ENCODE data around the gene CLIP4. TPM values are rescaled to one million over a fixed set of nuclear protein-coding genes. Genes with fewer than 3 reads are reported as not detected.

The CLIP4 gene
- total RNA-seq, 3 donors from 2014 or later (not counting 1 experiment from before 2014, with no cell fraction given) = 56.8 to 88.0 (median 72.6) TPM

- Histone ChIP-seq H3K4me1 (ENCODE audit: control insufficient read depth, insufficient read depth, low read length) (no peaks in the 10 kb centered on the region), H3K27me3 (ENCODE audit: control insufficient read depth, insufficient read depth, low read length) (no peaks in the 10 kb centered on the region), H3K27ac (ENCODE audit: low read length) (no peak overlapping the region), H3K9me3 (ENCODE audit: control insufficient read depth, insufficient read depth, low read length) (no peaks in the 10 kb centered on the region), H3K4me3 (ENCODE audit: low read length) (no peak overlapping the region), H3K36me3 (ENCODE audit: control insufficient read depth, insufficient read depth, low read length) (peaks cover 63% of the 10 kb centered on the region)
- WGBS (ENCODE audit: insufficient coverage) = 100% methylated on average over 5 of the region's 5 CpGs
- intact Hi-C loops (cut with micrococcal nuclease) = no loop called here
- no peak overlapping the region for H3K27ac Mint-ChIP-seq
- peaks cover 25% of the 10 kb centered on the region for H3K36me3 Mint-ChIP-seq
- TF ChIP-seq, protein P1, sequence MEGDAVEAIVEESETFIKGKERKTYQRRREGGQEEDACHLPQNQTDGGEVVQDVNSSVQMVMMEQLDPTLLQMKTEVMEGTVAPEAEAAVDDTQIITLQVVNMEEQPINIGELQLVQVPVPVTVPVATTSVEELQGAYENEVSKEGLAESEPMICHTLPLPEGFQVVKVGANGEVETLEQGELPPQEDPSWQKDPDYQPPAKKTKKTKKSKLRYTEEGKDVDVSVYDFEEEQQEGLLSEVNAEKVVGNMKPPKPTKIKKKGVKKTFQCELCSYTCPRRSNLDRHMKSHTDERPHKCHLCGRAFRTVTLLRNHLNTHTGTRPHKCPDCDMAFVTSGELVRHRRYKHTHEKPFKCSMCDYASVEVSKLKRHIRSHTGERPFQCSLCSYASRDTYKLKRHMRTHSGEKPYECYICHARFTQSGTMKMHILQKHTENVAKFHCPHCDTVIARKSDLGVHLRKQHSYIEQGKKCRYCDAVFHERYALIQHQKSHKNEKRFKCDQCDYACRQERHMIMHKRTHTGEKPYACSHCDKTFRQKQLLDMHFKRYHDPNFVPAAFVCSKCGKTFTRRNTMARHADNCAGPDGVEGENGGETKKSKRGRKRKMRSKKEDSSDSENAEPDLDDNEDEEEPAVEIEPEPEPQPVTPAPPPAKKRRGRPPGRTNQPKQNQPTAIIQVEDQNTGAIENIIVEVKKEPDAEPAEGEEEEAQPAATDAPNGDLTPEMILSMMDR (IDR thresholded peaks at IDR 0.05) = no peak
- H3K4me1 Mint-ChIP-seq = peaks cover 2 to 12% of the 10 kb centered on the region in 2 donors
- no peak overlapping the region for H3K4me3 Mint-ChIP-seq
- DNase-seq (no peak), ATAC-seq (no peak)
- no peaks in the 10 kb centered on the region for H3K9me3 Mint-ChIP-seq
- H3K27me3 Mint-ChIP-seq (ENCODE audit: low read depth in 2 of 2) = no peaks in the 10 kb centered on the region
These were observed 45.0 kb downstream of the CLIP4 start for GRCh38 chr2:29160184-29160583.

- DNase-seq = no peak
- no peak overlapping the region for H3K4me3 ChIP-seq (ENCODE audit: low read length)
- ATAC-seq = no peak
- Mint-ChIP-seq H3K27me3 (ENCODE audit: low read depth in 2 of 2) (no peaks in the 10 kb centered on the region), H3K4me3 (no peak overlapping the region), H3K36me3 (peaks cover 29% of the 10 kb centered on the region), H3K9me3 (no peaks in the 10 kb centered on the region), H3K27ac (no peak overlapping the region), H3K4me1 (peaks cover 0 to 5% of the 10 kb centered on the region in 2 donors)
- H3K9me3 ChIP-seq (ENCODE audit: control insufficient read depth, insufficient read depth, low read length) = no peaks in the 10 kb centered on the region
- TF ChIP-seq, protein P1 (IDR thresholded peaks at IDR 0.05) = no peak
- H3K27me3 ChIP-seq (ENCODE audit: control insufficient read depth, insufficient read depth, low read length) = no peaks in the 10 kb centered on the region
- peaks cover 54% of the 10 kb centered on the region for H3K36me3 ChIP-seq (ENCODE audit: control insufficient read depth, insufficient read depth, low read length)
- intact Hi-C loops (cut with micrococcal nuclease) = no loop called here
- H3K27ac ChIP-seq (ENCODE audit: low read length) = no peak overlapping the region
- no peaks in the 10 kb centered on the region for H3K4me1 ChIP-seq (ENCODE audit: control insufficient read depth, insufficient read depth, low read length)
- WGBS (ENCODE audit: insufficient coverage) = no CpG with 5 or more reads among the region's 1 CpG
These were observed 47.2 kb downstream of the CLIP4 start for GRCh38 chr2:29162204-29162928.

- Mint-ChIP-seq H3K36me3 (peaks cover 17% of the 10 kb centered on the region), H3K27ac (no peak overlapping the region), H3K4me3 (no peak overlapping the region), H3K27me3 (ENCODE audit: low read depth in 2 of 2) (no peaks in the 10 kb centered on the region), H3K9me3 (no peaks in the 10 kb centered on the region), H3K4me1 (peaks cover 0 to 5% of the 10 kb centered on the region in 2 donors)
- no peaks in the 10 kb centered on the region for H3K9me3 ChIP-seq (ENCODE audit: control insufficient read depth, insufficient read depth, low read length)
- intact Hi-C loops (cut with micrococcal nuclease) = no loop called here
- ATAC-seq = no peak
- TF ChIP-seq, protein P1 (IDR thresholded peaks at IDR 0.05) = no peak
- H3K4me1 ChIP-seq (ENCODE audit: control insufficient read depth, insufficient read depth, low read length) = no peaks in the 10 kb centered on the region
- no peak overlapping the region for H3K27ac ChIP-seq (ENCODE audit: low read length)
- H3K36me3 ChIP-seq (ENCODE audit: control insufficient read depth, insufficient read depth, low read length) = peaks cover 45% of the 10 kb centered on the region
- WGBS (ENCODE audit: insufficient coverage) = 100% methylated on average over 3 of the region's 5 CpGs
- DNase-seq = no peak
- H3K4me3 ChIP-seq (ENCODE audit: low read length) = no peak overlapping the region
- no peaks in the 10 kb centered on the region for H3K27me3 ChIP-seq (ENCODE audit: control insufficient read depth, insufficient read depth, low read length)
These were observed 49.1 kb downstream of the CLIP4 start for GRCh38 chr2:29164091-29164846.
